ENCODE data around the gene SPRR4.

Gene SPRR4

DNA sequence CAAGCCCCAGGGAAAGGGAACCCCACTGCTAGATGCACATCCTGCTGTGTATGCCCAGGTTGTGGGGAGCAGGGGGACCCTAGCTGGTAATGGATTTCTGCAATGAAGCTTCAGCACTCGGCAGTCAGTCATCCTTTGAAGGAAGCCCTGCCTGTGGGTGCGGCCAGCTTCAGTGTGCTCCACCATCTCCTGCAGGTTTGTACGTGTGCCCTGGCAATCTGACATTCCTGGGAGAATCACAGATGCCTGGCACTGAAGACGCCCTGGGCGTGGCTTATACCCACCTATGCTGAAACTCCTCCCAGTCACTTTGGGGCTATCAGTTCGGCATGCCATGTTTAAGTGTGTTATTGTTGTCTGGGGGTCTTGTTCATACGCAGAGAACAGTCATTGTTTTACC is 16.7 kb upstream of the SPRR4 start:
- TF ChIP-seq CTCF (IDR thresholded peaks at IDR 0.05; ENCODE audit: insufficient read depth, low read length, poor library complexity, severe bottlenecking), result no peak
- TF ChIP-seq EZH2phosphoT487 (conservative IDR thresholded peaks at IDR 0.05; ENCODE audit: low read length), result no peak
- no peaks in the 10 kb centered on the region for H3K36me3 ChIP-seq (ENCODE audit: low read length)
- no peaks in the 10 kb centered on the region for H3K9me2 ChIP-seq (replicated peaks; ENCODE audit: insufficient read depth, low read length)
- H3K27ac ChIP-seq (ENCODE audit: low read depth, low read length), result no peak overlapping the region
- no peaks in the 10 kb centered on the region for H3K27me3 ChIP-seq (ENCODE audit: low read length)
- no peaks in the 10 kb centered on the region for H3K9me3 ChIP-seq (ENCODE audit: insufficient read depth, low read length)
- H3K9ac ChIP-seq (ENCODE audit: low read length), result no peak overlapping the region
- no peaks in the 10 kb centered on the region for H4K20me1 ChIP-seq (ENCODE audit: low read depth, low read length)
- H3K4me3 ChIP-seq (ENCODE audit: insufficient read depth, low read length, poor library complexity, severe bottlenecking), result no peak overlapping the region
- no peak overlapping the region for H2AFZ ChIP-seq (ENCODE audit: low read depth, low read length, severe bottlenecking)
- H3F3A ChIP-seq (ENCODE audit: insufficient read depth), result no peaks in the 10 kb centered on the region
- no peak overlapping the region for H3K4me2 ChIP-seq (ENCODE audit: low read depth, low read length, poor library complexity, severe bottlenecking)
- H3K79me2 ChIP-seq (ENCODE audit: insufficient read depth, low read length), result no peaks in the 10 kb centered on the region

GRCh38 chr1:152954436-152954835 is 16.0 kb upstream of the SPRR4 start:
- H4K20me1 ChIP-seq (ENCODE audit: low read depth, low read length), result no peaks in the 10 kb centered on the region
- H3K36me3 ChIP-seq (ENCODE audit: low read length), result no peaks in the 10 kb centered on the region
- H3K27me3 ChIP-seq (ENCODE audit: low read length), result no peaks in the 10 kb centered on the region
- H3K27ac ChIP-seq (ENCODE audit: low read depth, low read length), result no peak overlapping the region
- H2AFZ ChIP-seq (ENCODE audit: low read depth, low read length, severe bottlenecking), result no peak overlapping the region
- no peaks in the 10 kb centered on the region for H3K9me3 ChIP-seq (ENCODE audit: insufficient read depth, low read length)
- TF ChIP-seq EZH2phosphoT487 (conservative IDR thresholded peaks at IDR 0.05; ENCODE audit: low read length) (no peak), CTCF (IDR thresholded peaks at IDR 0.05; ENCODE audit: insufficient read depth, low read length, poor library complexity, severe bottlenecking) (no peak)
- H3K79me2 ChIP-seq (ENCODE audit: insufficient read depth, low read length), result no peaks in the 10 kb centered on the region
- H3K9me2 ChIP-seq (replicated peaks; ENCODE audit: insufficient read depth, low read length), result no peaks in the 10 kb centered on the region
- H3K4me3 ChIP-seq (ENCODE audit: insufficient read depth, low read length, poor library complexity, severe bottlenecking), result no peak overlapping the region
- no peak overlapping the region for H3K4me2 ChIP-seq (ENCODE audit: low read depth, low read length, poor library complexity, severe bottlenecking)
- H3K9ac ChIP-seq (ENCODE audit: low read length), result no peak overlapping the region
- H3F3A ChIP-seq (ENCODE audit: insufficient read depth), result no peaks in the 10 kb centered on the region

- Histone ChIP-seq H3K79me2 (ENCODE audit: insufficient read depth, low read length) (no peaks in the 10 kb centered on the region), H3K4me3 (ENCODE audit: insufficient read depth, low read length, poor library complexity, severe bottlenecking) (no peak overlapping the region), H3F3A (ENCODE audit: insufficient read depth) (no peaks in the 10 kb centered on the region), H4K20me1 (ENCODE audit: low read depth, low read length) (no peaks in the 10 kb centered on the region), H3K27ac (ENCODE audit: low read depth, low read length) (no peak overlapping the region), H3K27me3 (ENCODE audit: low read length) (no peaks in the 10 kb centered on the region), H3K4me2 (ENCODE audit: low read depth, low read length, poor library complexity, severe bottlenecking) (no peak overlapping the region), H3K9ac (ENCODE audit: low read length) (no peak overlapping the region), H3K9me2 (replicated peaks; ENCODE audit: insufficient read depth, low read length) (no peaks in the 10 kb centered on the region), H3K36me3 (ENCODE audit: low read length) (no peaks in the 10 kb centered on the region), H3K9me3 (ENCODE audit: insufficient read depth, low read length) (no peaks in the 10 kb centered on the region), H2AFZ (ENCODE audit: low read depth, low read length, severe bottlenecking) (no peak overlapping the region)
- TF ChIP-seq EZH2phosphoT487 (conservative IDR thresholded peaks at IDR 0.05; ENCODE audit: low read length), result no peak
- no peak for TF ChIP-seq CTCF (IDR thresholded peaks at IDR 0.05; ENCODE audit: insufficient read depth, low read length, poor library complexity, severe bottlenecking)
Observed at GRCh38 chr1:152957561-152957960, 12.9 kb upstream of the SPRR4 start.

DNA sequence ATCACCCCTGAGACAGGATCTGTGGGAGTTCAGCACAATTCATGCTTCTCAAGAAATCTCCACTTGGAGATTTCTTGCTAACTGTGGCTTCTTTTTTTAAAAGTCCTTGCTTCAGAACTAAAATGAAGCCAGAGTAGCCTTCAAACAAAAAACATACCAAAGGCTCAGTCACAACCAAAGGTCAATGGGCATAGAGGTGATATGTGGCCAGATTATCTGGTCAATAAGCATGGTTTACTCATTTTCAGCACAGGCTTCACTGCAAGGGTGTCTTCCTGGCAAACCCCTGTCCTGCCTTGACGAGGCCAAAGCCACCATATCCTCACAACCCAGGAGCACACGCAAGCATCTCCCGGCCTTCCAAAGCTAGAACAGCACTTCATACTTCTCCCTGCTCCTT is 11.2 kb upstream of the SPRR4 start:
- H4K20me1 ChIP-seq (ENCODE audit: low read depth, low read length), result no peaks in the 10 kb centered on the region
- no peaks in the 10 kb centered on the region for H3K27me3 ChIP-seq (ENCODE audit: low read length)
- H3K79me2 ChIP-seq (ENCODE audit: insufficient read depth, low read length), result no peaks in the 10 kb centered on the region
- no peak overlapping the region for H2AFZ ChIP-seq (ENCODE audit: low read depth, low read length, severe bottlenecking)
- H3K9me3 ChIP-seq (ENCODE audit: insufficient read depth, low read length), result no peaks in the 10 kb centered on the region
- H3K9me2 ChIP-seq (replicated peaks; ENCODE audit: insufficient read depth, low read length), result no peaks in the 10 kb centered on the region
- H3K27ac ChIP-seq (ENCODE audit: low read depth, low read length), result no peak overlapping the region
- TF ChIP-seq EZH2phosphoT487 (conservative IDR thresholded peaks at IDR 0.05; ENCODE audit: low read length), result no peak
- no peak for TF ChIP-seq CTCF (IDR thresholded peaks at IDR 0.05; ENCODE audit: insufficient read depth, low read length, poor library complexity, severe bottlenecking)
- H3K4me2 ChIP-seq (ENCODE audit: low read depth, low read length, poor library complexity, severe bottlenecking), result no peak overlapping the region
- no peak overlapping the region for H3K9ac ChIP-seq (ENCODE audit: low read length)
- H3F3A ChIP-seq (ENCODE audit: insufficient read depth), result no peaks in the 10 kb centered on the region
- no peaks in the 10 kb centered on the region for H3K36me3 ChIP-seq (ENCODE audit: low read length)
- no peak overlapping the region for H3K4me3 ChIP-seq (ENCODE audit: insufficient read depth, low read length, poor library complexity, severe bottlenecking)
